Liver (tissue), 9 donors: ENCODE measurements around the gene MRRF. TPM values are rescaled to one million over a fixed set of nuclear protein-coding genes. Genes with fewer than 3 reads are reported as not detected.

ENCODE experiments used
- DNase-seq: peaks from one replicate; pipeline ENCODE4 v3.0.0-alpha.2; 2017; ENCODE audit warnings: low spot score
- H3K27ac ChIP-seq, 2 donors: one replicate each; pipeline ENCODE4 v1.7.0; 2013; ENCODE audit warnings: inconsistent platforms in 2 of 2, low read length in 2 of 2, control low read depth in 1 of 2, low read depth in 1 of 2, mild to moderate bottlenecking in 1 of 2
- H3K27me3 ChIP-seq, 4 donors: one replicate each; pipeline versions ENCODE4 v1.6.1 to v1.7.0; 2013; ENCODE audit warnings: low read length in 3 of 4, inconsistent platforms in 1 of 4, mild to moderate bottlenecking in 1 of 4, moderate library complexity in 1 of 4; ENCODE audit not compliant: control insufficient read depth in 4 of 4, insufficient read depth in 4 of 4
- H3K36me3 ChIP-seq, 4 donors: one replicate each; pipeline versions ENCODE4 v1.6.1 to v1.7.0; 2013; ENCODE audit warnings: low read length in 3 of 4, mild to moderate bottlenecking in 3 of 4, low read depth in 1 of 4, moderate library complexity in 1 of 4; ENCODE audit not compliant: control insufficient read depth in 4 of 4, insufficient read depth in 3 of 4
- H3K4me1 ChIP-seq, 4 donors: one replicate each; pipeline versions ENCODE4 v1.6.1 to v1.7.0; 2013; ENCODE audit warnings: low read length in 3 of 4, mild to moderate bottlenecking in 3 of 4, moderate library complexity in 1 of 4; ENCODE audit not compliant: control insufficient read depth in 4 of 4, insufficient read depth in 4 of 4
- H3K4me3 ChIP-seq, 3 donors: one replicate each; pipeline versions ENCODE4 v1.6.1 to v1.7.0; 2013; ENCODE audit warnings: low read length in 3 of 3, control low read depth in 1 of 3, low read depth in 1 of 3, mild to moderate bottlenecking in 1 of 3
- H3K9ac ChIP-seq, 2 donors: one replicate each; pipeline ENCODE4 v1.7.0; 2013; ENCODE audit warnings: low read length in 2 of 2, mild to moderate bottlenecking in 2 of 2, moderate library complexity in 2 of 2, control low read depth in 1 of 2, low read depth in 1 of 2
- H3K9me3 ChIP-seq, 4 donors: one replicate each; pipeline versions ENCODE4 v1.6.1 to v1.7.0; 2013; ENCODE audit warnings: low read length in 3 of 4; ENCODE audit not compliant: control insufficient read depth in 4 of 4
- EGR1 ChIP-seq, 2 donors: IDR thresholded peaks; 2 replicates each; pipeline ENCODE4 v1.6.1; 2016 to 2018; ENCODE audit warnings: antibody characterized with exemption in 2 of 2, low read depth in 2 of 2
- FOXA1 ChIP-seq: IDR thresholded peaks from 2 replicates; pipeline ENCODE4 v1.6.1; 2016; ENCODE audit warnings: antibody characterized with exemption
- FOXA2 ChIP-seq: IDR thresholded peaks from 2 replicates; pipeline ENCODE4 v1.6.1; 2016; ENCODE audit warnings: antibody characterized with exemption
- GABPA ChIP-seq, 2 donors: IDR thresholded peaks in 1 of 2; conservative IDR thresholded peaks in 1 of 2; 2 replicates each; pipeline ENCODE4 v1.6.1; 2016; ENCODE audit warnings: antibody characterized with exemption in 2 of 2, mild to moderate bottlenecking in 1 of 2, moderate library complexity in 1 of 2
- HNF4A ChIP-seq, 2 donors: conservative IDR thresholded peaks; 2 replicates each; pipeline ENCODE4 v1.6.1; 2016; ENCODE audit warnings: antibody characterized with exemption in 2 of 2, mild to moderate bottlenecking in 2 of 2
- HNF4G ChIP-seq: IDR thresholded peaks from 2 replicates; pipeline ENCODE4 v1.6.1; 2016; ENCODE audit warnings: antibody characterized with exemption
- JUND ChIP-seq, 2 donors: IDR thresholded peaks; 2 replicates each; pipeline ENCODE4 v1.6.1; 2016; ENCODE audit warnings: antibody characterized with exemption in 2 of 2
- MAX ChIP-seq: IDR thresholded peaks from 2 replicates; pipeline ENCODE4 v1.6.1; 2016; ENCODE audit warnings: antibody characterized with exemption
- NR2F2 ChIP-seq: IDR thresholded peaks from 2 replicates; pipeline ENCODE4 v1.6.1; 2016; ENCODE audit warnings: antibody characterized with exemption
- RAD21 ChIP-seq, 2 donors: IDR thresholded peaks; 2 replicates each; pipeline ENCODE4 v1.6.1; 2016; ENCODE audit warnings: antibody characterized with exemption in 2 of 2, mild to moderate bottlenecking in 2 of 2
- REST ChIP-seq: IDR thresholded peaks from 2 replicates; pipeline ENCODE4 v1.6.1; 2016; ENCODE audit warnings: antibody characterized with exemption, mild to moderate bottlenecking
- SP1 ChIP-seq: IDR thresholded peaks from 2 replicates; pipeline ENCODE4 v1.6.1; 2018; ENCODE audit warnings: antibody characterized with exemption, mild to moderate bottlenecking
- TAF1 ChIP-seq: conservative IDR thresholded peaks from 2 replicates; pipeline ENCODE4 v1.6.1; 2016; ENCODE audit warnings: antibody characterized with exemption, mild to moderate bottlenecking
- YY1 ChIP-seq: IDR thresholded peaks from 2 replicates; pipeline ENCODE4 v1.6.1; 2016; ENCODE audit warnings: antibody characterized with exemption, mild to moderate bottlenecking
- WGBS: extraction: QIAGEN DNeasy Blood & Tissue Kit; methylation state at CpG from one replicate; pipeline ENCODE4 v1.1.7; 2013; 5-methylcytosine and 5-hydroxymethylcytosine counted together
- polyA plus RNA-seq, 2 donors: library from polyadenylated mRNA; stranded (reverse) in 1 of 2; unstranded in 1 of 2; fragments of 200-250 nt in 1 of 2; fragments of >200 nt in 1 of 2; fragmentation: Nextera tagmentation in 1 of 2; extraction: Ambion mirVana in 1 of 2; gene quantifications; one replicate each; pipeline versions ENCODE4 v1.2.1 to v1.2.3, GENCODE V29; 2013 to 2015
- total RNA-seq, 2 donors: library from RNA; depleted of rRNA; stranded (reverse); fragments of >200 nt; gene quantifications; one replicate each; pipeline ENCODE4 v1.2.3, GENCODE V29; 2014
- TF ChIP-seq, protein P1 (sequence below): IDR thresholded peaks from 2 replicates; pipeline ENCODE4 v1.6.1; 2016; ENCODE audit warnings: antibody characterized with exemption
- TF ChIP-seq, protein P2 (sequence below): fragments of 150-350 bp; IDR thresholded peaks from 2 replicates; pipeline ENCODE4 v1.5.1; 2017; ENCODE audit warnings: improper control_type of control experiment, low read depth, low read length; ENCODE audit not compliant: missing input control
- TF ChIP-seq, protein P3 (sequence below): IDR thresholded peaks from 2 replicates; pipeline ENCODE4 v1.6.1; 2016; ENCODE audit warnings: antibody characterized with exemption
- donor health status: healthy.
- donor health status: healthy.
- donor health status: healthy.
- donor health status: healthy.
- donor health status: healthy.

MRRF gene
- total and polyA plus RNA-seq, 4 donors = 15.4 to 30.9 (median 22.3) TPM

GRCh38 chr9:122377241-122378164 lies 112.8 kb downstream of the MRRF start:
- H3K4me1 ChIP-seq = peaks cover 2 to 6% (median 6%) of the 10 kb centered on the region in 4 donors
- no peak for TF ChIP-seq FOXA2
- no peak for TF ChIP-seq SP1
- no peak for TF ChIP-seq MAX
- no peak for TF ChIP-seq HNF4A (conservative IDR thresholded peaks at IDR 0.05)
- TF ChIP-seq FOXA1 = no peak
- TF ChIP-seq, protein P1, sequence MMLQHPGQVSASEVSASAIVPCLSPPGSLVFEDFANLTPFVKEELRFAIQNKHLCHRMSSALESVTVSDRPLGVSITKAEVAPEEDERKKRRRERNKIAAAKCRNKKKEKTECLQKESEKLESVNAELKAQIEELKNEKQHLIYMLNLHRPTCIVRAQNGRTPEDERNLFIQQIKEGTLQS = no peak
- TF ChIP-seq, protein P2, sequence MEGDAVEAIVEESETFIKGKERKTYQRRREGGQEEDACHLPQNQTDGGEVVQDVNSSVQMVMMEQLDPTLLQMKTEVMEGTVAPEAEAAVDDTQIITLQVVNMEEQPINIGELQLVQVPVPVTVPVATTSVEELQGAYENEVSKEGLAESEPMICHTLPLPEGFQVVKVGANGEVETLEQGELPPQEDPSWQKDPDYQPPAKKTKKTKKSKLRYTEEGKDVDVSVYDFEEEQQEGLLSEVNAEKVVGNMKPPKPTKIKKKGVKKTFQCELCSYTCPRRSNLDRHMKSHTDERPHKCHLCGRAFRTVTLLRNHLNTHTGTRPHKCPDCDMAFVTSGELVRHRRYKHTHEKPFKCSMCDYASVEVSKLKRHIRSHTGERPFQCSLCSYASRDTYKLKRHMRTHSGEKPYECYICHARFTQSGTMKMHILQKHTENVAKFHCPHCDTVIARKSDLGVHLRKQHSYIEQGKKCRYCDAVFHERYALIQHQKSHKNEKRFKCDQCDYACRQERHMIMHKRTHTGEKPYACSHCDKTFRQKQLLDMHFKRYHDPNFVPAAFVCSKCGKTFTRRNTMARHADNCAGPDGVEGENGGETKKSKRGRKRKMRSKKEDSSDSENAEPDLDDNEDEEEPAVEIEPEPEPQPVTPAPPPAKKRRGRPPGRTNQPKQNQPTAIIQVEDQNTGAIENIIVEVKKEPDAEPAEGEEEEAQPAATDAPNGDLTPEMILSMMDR = no peak
- TF ChIP-seq TAF1 = no peak
- TF ChIP-seq EGR1 (IDR thresholded peaks at IDR 0.05; ENCODE audit: low read depth in 2 of 2) = no peak
- TF ChIP-seq HNF4G = no peak
- TF ChIP-seq GABPA (IDR thresholded peaks at IDR 0.05 in 1 of 2, conservative IDR thresholded peaks at IDR 0.05 in 1 of 2) = no peak
- no peak for TF ChIP-seq REST
- no peak for TF ChIP-seq YY1
- TF ChIP-seq JUND (IDR thresholded peaks at IDR 0.05) = no peak
- H3K27me3 ChIP-seq = no peaks in the 10 kb centered on the region
- peaks cover 0 to 4% (median 0%) of the 10 kb centered on the region in 4 donors for H3K9me3 ChIP-seq
- WGBS = 70% methylated on average over 24 of the region's 24 CpGs
- H3K27ac ChIP-seq = no peak overlapping the region
- no peak for DNase-seq
- H3K36me3 ChIP-seq = no peaks in the 10 kb centered on the region
- H3K4me3 ChIP-seq = no peak overlapping the region
- no peak overlapping the region for H3K9ac ChIP-seq

DNA sequence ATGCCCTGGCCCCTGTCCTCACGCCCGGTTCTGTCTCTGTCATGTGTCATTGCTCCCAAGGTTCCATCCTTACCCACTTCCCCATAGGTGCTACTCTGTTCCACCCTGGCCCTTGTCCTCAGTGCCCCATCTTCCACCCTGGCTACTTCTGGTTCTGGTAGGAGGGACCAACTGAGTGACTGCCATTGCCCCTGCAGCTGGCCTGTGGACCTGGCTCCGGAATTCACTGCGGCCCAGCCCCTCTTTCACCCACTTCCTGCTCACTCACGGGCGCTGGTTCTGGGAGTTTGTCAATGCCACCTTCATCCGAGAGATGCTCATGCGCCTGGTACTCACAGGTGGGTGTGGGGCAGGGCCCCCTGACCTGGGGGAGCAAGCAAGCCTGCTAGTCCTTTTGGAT lies 113.6 kb downstream of the MRRF start:
- H3K27me3 ChIP-seq = no peaks in the 10 kb centered on the region
- no peak overlapping the region for H3K4me3 ChIP-seq
- 95% methylated on average over 8 of the region's 8 CpGs for WGBS
- no peak for DNase-seq
- no peak overlapping the region for H3K9ac ChIP-seq
- H3K9me3 ChIP-seq = peaks cover 0 to 4% (median 0%) of the 10 kb centered on the region in 4 donors
- peaks cover 2 to 6% (median 6%) of the 10 kb centered on the region in 4 donors for H3K4me1 ChIP-seq
- H3K36me3 ChIP-seq = no peaks in the 10 kb centered on the region
- H3K27ac ChIP-seq = no peak overlapping the region
- no peak for TF ChIP-seq RAD21 (IDR thresholded peaks at IDR 0.05)
- no peak for TF ChIP-seq FOXA2
- no peak for TF ChIP-seq EGR1 (IDR thresholded peaks at IDR 0.05; ENCODE audit: low read depth in 2 of 2)
- TF ChIP-seq YY1 = no peak
- no peak for TF ChIP-seq HNF4G
- no peak for TF ChIP-seq REST
- TF ChIP-seq, protein P3, sequence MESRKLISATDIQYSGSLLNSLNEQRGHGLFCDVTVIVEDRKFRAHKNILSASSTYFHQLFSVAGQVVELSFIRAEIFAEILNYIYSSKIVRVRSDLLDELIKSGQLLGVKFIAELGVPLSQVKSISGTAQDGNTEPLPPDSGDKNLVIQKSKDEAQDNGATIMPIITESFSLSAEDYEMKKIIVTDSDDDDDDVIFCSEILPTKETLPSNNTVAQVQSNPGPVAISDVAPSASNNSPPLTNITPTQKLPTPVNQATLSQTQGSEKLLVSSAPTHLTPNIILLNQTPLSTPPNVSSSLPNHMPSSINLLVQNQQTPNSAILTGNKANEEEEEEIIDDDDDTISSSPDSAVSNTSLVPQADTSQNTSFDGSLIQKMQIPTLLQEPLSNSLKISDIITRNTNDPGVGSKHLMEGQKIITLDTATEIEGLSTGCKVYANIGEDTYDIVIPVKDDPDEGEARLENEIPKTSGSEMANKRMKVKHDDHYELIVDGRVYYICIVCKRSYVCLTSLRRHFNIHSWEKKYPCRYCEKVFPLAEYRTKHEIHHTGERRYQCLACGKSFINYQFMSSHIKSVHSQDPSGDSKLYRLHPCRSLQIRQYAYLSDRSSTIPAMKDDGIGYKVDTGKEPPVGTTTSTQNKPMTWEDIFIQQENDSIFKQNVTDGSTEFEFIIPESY = no peak
- no peak for TF ChIP-seq NR2F2
- no peak for TF ChIP-seq HNF4A (conservative IDR thresholded peaks at IDR 0.05)
- no peak for TF ChIP-seq FOXA1
